ENCODE results near the gene COL1A2.

COL1A2 gene

GRCh38 chr7:94417901-94418300, 23.2 kb downstream of the COL1A2 start:
- no peak overlapping the region for H3K27ac ChIP-seq
- TF ChIP-seq CTCF (conservative IDR thresholded peaks at IDR 0.05) = no peak

- H3K27ac ChIP-seq = no peak overlapping the region
- TF ChIP-seq CTCF (conservative IDR thresholded peaks at IDR 0.05) = no peak
Observed at GRCh38 chr7:94418851-94419250, 24.2 kb downstream of the COL1A2 start.

GRCh38 chr7:94420328-94420727, 25.6 kb downstream of the COL1A2 start:
- no peak for TF ChIP-seq CTCF (conservative IDR thresholded peaks at IDR 0.05)
- no peak overlapping the region for H3K27ac ChIP-seq

GRCh38 chr7:94421681-94422080, 27.0 kb downstream of the COL1A2 start:
- TF ChIP-seq CTCF (conservative IDR thresholded peaks at IDR 0.05) = no peak
- no peak overlapping the region for H3K27ac ChIP-seq

- no peak for TF ChIP-seq CTCF (conservative IDR thresholded peaks at IDR 0.05)
- H3K27ac ChIP-seq = no peak overlapping the region
Observed at GRCh38 chr7:94422136-94422535, 27.4 kb downstream of the COL1A2 start.

- H3K27ac ChIP-seq = no peak overlapping the region
- TF ChIP-seq CTCF (conservative IDR thresholded peaks at IDR 0.05) = no peak
Observed at GRCh38 chr7:94422827-94423460, 28.2 kb downstream of the COL1A2 start.

- no peak for TF ChIP-seq CTCF (conservative IDR thresholded peaks at IDR 0.05)
- H3K27ac ChIP-seq = no peak overlapping the region
Observed at GRCh38 chr7:94423863-94424735, 29.4 kb downstream of the COL1A2 start.
